ENCODE measurements around the gene JAK1. TPM values are rescaled to one million over a fixed set of nuclear protein-coding genes. Genes with fewer than 3 reads are reported as not detected.

The JAK1 gene
- total RNA-seq, 4 donors from 2014 or later, result 214 to 288 (median 265) TPM

DNA sequence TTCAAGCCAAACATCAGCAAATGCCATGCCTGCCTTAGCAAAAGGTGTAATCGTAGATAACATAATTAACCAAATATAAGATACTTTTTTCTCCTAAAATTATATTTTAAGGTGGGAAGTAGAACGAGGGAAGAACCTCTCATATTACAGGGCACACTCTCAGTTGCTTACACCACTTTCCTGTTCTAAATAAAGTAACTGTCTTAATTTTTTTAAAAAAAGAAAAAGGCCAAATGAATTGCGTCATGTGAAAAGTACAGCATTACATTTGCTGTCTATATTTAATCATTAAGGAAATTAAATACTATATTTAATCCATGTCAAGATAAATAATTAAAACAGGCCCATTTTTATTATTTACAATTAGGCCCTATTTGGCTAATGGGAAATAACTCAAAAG, 23.7 kb downstream of the JAK1 start:
- TF ChIP-seq, protein P1, sequence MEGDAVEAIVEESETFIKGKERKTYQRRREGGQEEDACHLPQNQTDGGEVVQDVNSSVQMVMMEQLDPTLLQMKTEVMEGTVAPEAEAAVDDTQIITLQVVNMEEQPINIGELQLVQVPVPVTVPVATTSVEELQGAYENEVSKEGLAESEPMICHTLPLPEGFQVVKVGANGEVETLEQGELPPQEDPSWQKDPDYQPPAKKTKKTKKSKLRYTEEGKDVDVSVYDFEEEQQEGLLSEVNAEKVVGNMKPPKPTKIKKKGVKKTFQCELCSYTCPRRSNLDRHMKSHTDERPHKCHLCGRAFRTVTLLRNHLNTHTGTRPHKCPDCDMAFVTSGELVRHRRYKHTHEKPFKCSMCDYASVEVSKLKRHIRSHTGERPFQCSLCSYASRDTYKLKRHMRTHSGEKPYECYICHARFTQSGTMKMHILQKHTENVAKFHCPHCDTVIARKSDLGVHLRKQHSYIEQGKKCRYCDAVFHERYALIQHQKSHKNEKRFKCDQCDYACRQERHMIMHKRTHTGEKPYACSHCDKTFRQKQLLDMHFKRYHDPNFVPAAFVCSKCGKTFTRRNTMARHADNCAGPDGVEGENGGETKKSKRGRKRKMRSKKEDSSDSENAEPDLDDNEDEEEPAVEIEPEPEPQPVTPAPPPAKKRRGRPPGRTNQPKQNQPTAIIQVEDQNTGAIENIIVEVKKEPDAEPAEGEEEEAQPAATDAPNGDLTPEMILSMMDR (IDR thresholded peaks at IDR 0.05; ENCODE audit: low read depth), result no peak

DNA sequence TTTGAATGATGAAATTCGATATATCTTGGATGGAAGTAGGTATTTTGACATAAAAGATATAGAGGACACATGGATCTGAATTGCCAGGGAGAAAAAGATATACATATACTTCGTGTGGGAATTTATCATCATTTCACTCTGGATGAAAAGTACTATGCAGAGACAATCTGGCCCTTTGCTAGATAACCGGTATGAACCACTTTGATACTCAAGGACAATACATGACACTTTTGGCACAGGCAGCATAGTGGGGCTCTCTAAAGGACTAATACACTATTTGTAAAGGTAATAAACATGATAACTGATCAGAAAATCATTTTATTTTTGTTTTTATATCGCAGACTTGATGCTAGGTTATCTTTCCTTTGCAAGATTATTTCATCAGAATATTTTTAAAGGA, 24.2 kb downstream of the JAK1 start:
- TF ChIP-seq, protein P1 (IDR thresholded peaks at IDR 0.05; ENCODE audit: low read depth), result no peak

DNA sequence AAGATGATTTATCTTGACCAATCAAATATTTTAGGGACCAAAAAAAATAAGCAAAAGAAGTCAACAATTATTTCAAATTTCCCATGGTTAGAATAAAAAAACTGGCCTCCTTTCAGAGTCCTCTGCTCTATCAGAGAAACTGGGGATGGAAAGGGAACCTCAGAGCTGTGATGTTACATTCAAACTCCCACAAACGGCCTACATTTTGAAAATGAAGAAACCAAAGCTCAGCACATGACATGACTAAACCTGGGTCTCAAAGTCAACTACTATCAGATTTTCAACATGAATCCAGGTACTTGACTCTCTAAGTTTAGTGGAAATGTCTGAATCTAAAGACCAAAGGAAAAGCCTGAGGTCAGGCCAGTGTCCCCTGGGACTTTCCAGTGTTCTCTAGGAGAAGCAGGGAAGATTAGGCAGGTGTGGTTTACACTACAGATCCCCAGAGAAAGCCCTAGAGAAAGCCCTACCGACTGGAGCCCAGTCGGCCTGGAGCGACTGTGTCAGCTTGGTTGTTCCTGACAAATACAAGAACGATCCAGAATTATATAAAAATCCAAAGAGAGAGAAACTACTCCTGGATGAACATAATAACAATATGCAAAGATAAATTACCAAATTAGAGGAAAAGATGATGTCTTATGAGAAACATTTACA, 24.8 kb downstream of the JAK1 start:
- TF ChIP-seq, protein P1 (IDR thresholded peaks at IDR 0.05; ENCODE audit: low read depth), result no peak

DNA sequence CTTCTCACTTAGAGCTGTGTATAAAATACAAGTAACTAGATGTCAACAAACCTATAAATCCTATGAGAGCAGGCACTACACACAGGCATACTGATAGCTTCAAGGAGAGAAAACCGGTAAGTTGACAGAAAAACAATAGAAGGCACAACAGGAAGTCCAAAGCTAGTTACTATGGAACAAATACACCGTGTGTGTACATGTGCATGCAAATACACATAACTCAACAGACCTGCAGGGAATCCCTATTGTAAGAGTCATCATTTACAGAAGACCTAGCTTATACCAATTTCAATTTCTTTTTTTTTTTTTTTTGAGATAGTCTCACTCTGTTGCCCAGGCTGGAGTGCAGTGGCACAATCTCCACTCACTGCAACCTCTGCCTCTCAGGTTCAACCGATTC, 26.3 kb downstream of the JAK1 start:
- TF ChIP-seq, protein P1 (IDR thresholded peaks at IDR 0.05; ENCODE audit: low read depth), result no peak

DNA sequence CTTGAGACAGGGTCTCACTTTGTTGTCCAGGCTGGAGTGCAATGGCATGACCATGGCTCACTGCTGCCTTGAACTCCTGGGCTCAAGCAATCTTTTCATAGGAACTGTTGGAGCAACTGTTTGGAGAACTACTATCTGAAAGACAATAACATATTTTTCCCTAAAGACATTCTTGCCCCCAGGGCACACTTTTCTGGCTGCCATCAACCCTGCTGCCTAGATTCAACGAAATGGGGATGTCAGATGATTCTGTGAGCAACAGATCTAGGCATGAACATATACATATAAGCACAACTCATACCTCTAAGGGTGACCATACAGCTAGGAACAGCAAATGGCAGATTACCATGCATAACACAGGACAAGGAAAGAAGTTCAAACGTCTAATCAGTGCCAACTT, 27.4 kb downstream of the JAK1 start:
- TF ChIP-seq, protein P1 (IDR thresholded peaks at IDR 0.05; ENCODE audit: low read depth), result no peak

DNA sequence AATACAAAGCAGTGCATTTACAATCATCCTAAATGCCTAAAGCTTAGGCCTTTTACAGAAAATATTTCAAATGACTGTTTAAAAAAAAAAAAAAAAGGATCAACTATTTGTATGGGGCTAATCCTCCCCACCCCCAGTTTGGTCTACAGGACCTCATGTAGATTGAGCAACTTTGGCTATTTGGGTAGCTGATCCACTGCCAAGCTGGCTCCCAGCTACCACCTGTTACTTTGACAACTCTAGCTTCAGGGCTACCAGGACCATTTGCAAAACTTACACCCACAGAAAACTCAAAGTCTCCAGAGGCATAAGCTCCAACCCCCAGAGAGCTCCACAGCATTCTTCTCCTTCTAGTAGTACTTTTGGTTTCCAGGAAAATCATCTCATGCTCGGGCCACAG, 29.4 kb downstream of the JAK1 start:
- TF ChIP-seq, protein P1 (IDR thresholded peaks at IDR 0.05; ENCODE audit: low read depth), result no peak

DNA sequence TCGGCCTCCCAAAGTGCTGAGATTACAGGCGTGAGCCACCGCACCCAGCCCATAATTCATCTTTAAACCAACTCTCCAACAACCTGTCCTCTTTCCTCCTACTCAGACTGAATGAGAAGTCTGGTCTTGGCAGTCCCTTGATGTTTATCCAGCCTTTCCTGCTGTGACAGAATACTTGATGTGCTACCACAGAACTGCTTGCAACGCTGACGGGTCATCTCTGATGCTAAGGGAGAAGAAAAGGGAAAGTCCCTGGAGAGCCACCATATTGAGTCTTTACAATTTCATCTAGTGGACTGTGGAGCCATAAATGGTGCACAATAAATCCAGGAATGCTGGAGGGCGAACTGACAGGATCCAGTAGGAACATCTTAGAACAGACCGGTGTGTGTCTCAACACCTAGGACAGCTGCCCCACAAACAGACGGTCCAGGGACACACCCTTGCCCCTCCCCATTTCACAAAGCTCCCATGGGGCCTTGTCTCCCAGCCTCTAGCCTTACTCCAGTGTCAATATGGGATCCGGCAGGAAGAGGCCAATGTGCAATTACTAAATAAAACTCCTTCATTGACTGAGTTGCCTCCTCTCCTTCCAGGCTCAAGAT, 30.7 kb downstream of the JAK1 start:
- TF ChIP-seq, protein P1 (IDR thresholded peaks at IDR 0.05; ENCODE audit: low read depth), result no peak

Measured in subcutaneous adipose tissue (tissue), 4 donors.